GDM1 (cell line): Measurements from ENCODE around the gene MRPL55.

ENCODE experiments used
- DNase-seq: peaks from one replicate; lab custom pipeline; 2025; lab: John Stamatoyannopoulos, UW

Gene MRPL55

DNA sequence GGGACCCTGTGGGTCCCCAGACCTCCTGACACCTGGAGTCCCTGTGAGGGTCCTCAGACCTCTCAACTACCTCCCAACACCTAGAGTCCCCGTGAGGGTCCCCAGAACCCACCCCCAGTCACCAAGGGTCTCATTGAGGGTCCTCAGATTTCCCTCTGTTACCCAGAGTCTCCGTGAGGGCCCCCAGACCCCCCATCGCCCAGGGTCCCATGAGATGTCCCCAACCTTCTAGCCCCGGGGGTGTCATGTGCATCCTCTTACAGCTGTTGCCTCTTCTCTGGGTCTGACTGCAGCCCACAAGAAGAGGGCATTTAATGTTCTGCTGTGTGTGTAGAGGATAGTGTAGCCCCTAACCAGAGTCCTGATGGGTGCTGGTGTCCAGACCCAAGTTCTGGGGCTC is 38.7 kb upstream of the MRPL55 start:
- DNase-seq: no peak

GRCh38 chr1:228147151-228147693 is 38.1 kb upstream of the MRPL55 start:
- DNase-seq: no peak

GRCh38 chr1:228146417-228147150 is 37.5 kb upstream of the MRPL55 start:
- DNase-seq: no peak

- DNase-seq: no peak
Observed at GRCh38 chr1:228145463-228146416, 36.6 kb upstream of the MRPL55 start.

- no peak for DNase-seq
Observed at GRCh38 chr1:228144993-228145343, 35.9 kb upstream of the MRPL55 start.

GRCh38 chr1:228144193-228144992 is 35.3 kb upstream of the MRPL55 start:
- DNase-seq: no peak

DNA sequence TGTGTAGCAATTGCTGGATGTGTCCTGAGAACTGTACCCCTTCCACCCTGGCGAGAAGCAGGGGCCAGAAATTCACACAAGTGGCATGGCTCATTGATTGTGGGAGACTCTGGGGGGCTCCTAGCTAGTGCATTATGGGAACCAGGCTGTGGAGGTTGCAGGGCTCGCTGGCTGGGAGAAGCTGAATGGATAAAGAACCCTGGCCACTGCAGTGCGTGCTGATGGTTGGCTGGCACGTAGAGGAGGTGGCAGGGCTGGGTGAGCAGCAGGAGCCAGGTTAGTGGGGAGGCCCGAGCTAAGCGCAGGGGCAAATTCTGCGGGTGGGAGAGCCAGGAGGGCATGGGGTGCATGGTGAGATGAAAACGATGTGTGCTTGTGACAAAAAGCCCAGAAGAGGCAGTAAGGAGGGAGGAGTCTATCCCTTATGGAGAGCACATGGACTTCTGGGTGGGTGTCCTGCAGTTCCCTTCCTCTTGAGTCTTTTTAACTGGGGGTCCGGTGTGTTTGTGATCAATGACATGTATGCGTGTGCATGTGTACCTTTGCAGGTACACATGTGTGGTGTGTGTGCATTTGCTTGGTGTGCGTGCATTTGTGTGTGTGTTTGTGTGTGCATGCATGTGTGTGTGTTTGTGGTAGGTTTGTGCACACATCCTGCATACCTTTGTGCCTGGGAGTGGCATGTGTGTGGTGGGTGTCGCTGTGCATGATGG is 34.5 kb upstream of the MRPL55 start:
- DNase-seq: no peak

- no peak for DNase-seq
Observed at GRCh38 chr1:228142701-228143136, 33.6 kb upstream of the MRPL55 start.

DNA sequence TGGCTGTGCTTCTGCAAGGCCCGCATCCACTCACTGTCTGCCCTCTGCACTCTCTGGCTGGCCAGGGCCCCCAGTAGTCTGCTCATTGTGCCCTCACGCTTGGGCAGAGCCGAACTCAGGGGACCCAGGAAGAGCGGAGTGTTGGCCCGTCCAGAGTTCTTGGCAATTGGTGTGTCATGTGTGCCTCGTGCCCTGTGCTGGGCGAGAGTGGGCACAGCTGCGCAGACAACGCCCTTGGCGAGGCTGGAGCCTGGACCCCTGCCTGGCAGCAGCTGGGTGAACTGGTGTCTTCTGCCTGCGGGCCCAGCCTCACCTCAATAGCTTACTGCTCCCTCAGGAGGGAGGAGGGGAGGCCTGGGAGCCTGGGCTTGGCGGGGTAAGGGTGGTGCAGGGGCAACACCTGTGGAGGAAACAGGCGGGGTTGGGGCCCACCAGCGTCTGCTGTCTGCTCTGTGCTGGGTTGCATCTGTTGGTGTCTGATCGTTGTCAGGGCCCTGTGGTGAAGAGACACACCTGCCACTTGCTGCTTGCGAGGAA is 33.1 kb upstream of the MRPL55 start:
- DNase-seq: no peak

DNA sequence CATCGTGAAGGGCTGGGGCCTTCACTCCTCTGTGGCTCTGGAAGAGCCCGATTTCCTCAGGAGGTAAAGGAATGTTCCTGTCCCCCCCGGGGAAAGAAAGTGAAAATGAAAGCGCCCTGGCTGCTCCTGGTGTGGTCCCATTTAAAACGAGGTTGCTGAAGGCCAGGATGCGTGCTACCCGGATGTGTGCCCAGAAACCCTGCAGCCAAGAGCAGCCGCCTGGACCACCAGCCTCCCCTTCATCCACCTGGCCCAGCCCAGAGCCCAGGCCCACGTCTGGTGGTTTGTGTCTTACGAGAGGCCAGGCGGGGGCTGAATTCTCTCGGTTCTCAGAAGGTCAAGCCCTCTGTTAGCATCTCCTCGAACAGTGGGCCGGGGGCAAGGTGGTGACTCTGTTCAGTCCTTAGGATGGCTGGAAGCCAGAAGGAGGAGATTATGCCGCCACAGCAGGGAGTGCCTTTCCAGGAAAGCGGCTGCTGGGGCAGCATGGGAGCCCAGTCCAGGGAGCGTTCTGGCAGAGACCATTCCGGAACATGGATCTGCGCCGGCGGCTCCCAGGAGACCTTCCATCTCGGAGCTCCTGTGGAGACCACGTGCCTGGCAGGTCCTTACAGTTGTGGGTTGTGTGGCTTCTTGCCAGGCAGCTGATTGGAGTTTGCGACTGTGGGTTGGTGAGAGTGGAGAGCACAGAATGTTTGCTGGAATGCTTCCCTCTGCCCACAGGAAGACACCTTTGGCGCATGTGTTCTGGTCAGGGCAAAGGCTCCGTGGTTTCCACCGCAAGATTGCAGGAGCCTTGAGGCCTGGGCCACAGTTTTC is 32.3 kb upstream of the MRPL55 start:
- DNase-seq: no peak

DNA sequence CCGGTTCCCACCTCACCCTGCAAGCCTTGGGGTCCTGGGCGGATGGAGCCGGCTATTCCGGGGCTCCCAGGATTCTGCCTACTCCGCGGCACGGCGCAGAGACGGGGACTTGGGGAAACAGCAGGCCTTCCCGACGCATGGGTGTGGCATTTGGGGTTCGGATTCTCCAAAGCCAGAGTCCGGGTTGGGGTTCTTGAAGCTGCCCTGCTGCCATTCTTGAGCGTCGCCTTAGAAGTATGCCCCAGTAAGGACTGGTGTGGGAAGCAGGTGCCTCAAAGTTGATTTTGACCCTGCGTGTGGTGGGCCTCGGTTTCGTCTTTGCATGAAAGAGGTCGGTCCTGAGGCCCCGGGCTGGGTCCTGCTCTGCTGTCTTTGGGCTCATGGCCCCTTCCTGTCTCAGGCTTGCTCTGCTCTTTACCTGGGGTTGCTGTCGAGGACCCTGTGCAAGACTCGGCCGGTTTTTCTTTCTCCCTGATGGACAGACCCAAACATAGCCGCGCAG is 31.7 kb upstream of the MRPL55 start:
- DNase-seq: no peak

GRCh38 chr1:228139931-228140723 is 31.0 kb upstream of the MRPL55 start, which contains the start of gene GUK1:
TSS of gene GUK1 (plus strand) at chr1:228140279. CDS start at chr1:228140303, 24 bp downstream.
- peak; percentile 100 for DNase-seq

GRCh38 chr1:228139406-228139930 is 30.4 kb upstream of the MRPL55 start:
- DNase-seq: no peak

- DNase-seq: no peak
Observed at GRCh38 chr1:228136901-228137300, 27.8 kb upstream of the MRPL55 start.

- no peak for DNase-seq
Observed at GRCh38 chr1:228134591-228134990, 25.5 kb upstream of the MRPL55 start.

DNA sequence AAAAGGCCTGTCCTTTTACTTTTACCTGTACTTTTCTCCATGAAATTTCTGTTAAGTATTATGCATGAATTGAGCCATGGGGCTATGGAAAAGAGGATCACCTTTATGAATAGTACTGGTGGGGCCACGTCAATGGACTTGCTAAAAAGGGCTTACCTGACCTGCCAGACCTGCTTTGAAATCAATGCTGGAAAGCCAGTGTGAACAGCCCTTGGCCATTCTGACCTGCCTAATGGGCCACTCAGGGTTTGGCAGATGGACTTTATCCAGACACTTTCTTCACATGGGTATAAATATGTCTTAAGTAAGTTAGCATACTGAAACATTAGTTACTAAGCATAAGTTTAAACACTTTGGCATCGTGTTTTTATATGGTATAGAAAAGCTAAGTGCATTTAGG is 22.7 kb upstream of the MRPL55 start:
- DNase-seq: no peak

- no peak for DNase-seq
Observed at GRCh38 chr1:228125185-228125584, 16.1 kb upstream of the MRPL55 start.

DNA sequence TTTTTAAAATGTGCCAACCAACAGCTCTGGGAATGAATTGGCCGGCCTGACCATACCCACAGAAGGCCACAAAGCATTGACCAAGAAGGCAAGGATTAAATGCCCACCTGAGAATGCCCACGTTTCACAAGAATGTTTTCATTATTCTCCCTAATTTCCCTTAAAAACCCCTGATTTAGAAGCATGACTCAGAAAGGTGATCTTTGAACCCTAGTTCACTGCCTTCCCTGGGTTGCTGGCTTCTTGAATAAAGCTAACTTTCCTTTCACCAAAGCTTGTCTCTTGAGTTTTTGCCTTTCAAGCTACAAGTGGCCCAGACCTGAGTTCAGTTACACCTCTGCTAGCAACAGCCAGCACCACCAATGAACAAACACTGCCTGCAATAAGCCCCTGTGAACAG is 14.4 kb upstream of the MRPL55 start:
- no peak for DNase-seq

DNA sequence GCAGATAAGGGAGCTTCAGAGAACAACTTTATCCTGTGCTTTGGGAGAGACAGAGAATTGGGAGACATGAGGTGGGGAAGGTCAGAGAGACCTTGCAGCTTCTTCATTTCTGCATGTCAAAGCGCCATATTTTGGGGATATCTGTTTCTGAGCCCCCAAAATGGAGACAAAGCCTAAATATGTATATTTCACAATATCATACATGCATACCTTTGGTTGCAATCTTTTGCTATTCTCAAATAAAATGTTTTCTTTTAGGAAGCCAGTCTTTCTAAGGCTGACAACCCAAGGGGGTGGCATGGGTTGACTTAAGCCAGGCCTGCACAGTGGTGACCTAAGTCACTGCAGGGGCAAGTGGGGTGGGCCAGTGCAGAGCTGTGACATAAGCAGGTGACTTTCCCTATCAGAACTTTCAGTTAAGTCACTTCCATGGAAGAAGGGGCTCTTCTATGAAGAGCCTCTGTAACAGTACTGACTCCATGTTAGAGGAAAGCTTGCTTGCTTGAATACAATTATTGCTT is 13.9 kb upstream of the MRPL55 start:
- DNase-seq: no peak
